SKM-1 (cell line): ENCODE data around the gene THEMIS.
"Not testable (repeated sequence)": the region's sequence is repeated elsewhere in the genome, so short reads cannot be mapped to it uniquely, and the experiment has no call there.

Experiments
- DNase-seq: peaks from one replicate; lab custom pipeline; 2025; ENCODE audit not compliant: unreplicated experiment; lab: John Stamatoyannopoulos, UW

Gene THEMIS, protein sequence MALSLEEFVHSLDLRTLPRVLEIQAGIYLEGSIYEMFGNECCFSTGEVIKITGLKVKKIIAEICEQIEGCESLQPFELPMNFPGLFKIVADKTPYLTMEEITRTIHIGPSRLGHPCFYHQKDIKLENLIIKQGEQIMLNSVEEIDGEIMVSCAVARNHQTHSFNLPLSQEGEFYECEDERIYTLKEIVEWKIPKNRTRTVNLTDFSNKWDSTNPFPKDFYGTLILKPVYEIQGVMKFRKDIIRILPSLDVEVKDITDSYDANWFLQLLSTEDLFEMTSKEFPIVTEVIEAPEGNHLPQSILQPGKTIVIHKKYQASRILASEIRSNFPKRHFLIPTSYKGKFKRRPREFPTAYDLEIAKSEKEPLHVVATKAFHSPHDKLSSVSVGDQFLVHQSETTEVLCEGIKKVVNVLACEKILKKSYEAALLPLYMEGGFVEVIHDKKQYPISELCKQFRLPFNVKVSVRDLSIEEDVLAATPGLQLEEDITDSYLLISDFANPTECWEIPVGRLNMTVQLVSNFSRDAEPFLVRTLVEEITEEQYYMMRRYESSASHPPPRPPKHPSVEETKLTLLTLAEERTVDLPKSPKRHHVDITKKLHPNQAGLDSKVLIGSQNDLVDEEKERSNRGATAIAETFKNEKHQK

DNA sequence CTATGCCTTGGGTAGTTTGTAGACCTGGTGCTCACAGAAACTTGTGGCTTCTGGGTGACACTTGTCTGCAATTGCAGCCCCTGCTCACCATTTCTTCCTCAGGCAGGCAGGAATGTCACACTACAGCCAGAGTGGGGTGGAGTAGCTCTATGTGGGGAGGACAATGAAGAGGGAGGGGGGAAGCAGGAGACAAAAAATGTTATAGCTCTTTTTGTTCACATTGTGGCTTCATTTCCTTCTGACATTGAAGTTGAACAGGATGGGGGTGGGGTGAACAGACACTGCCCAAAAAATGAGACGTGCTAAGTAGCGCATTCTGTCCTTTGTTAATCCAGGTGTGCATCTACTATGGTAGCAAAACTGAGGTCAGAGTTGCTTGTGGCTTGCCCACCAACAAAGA, at the start of gene THEMIS:
THEMIS (minus strand) TSS at position 124 of the 400 bp plus-strand sequence. CDS start 126 bp downstream, outside the sequence.
- no peak for DNase-seq

DNA sequence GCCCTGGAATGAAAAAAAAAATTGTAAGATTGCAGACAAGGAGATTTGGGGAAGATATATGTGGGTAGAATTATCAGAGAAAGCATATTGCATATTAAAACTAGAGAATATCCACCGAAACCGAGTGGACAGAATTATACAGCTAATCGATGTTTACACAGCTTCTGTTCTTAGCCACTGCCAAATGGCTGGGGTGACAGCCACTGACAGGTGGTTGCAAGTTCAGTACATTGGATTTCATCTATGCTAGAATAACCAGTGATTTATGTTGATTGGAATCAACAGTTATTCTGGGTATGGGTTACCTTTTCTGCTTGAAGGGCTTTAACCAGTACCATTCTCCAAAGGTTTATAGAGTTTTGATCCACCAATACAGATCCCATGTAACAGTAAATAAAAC, 48.4 kb upstream of the THEMIS start:
- DNase-seq = no peak

DNA sequence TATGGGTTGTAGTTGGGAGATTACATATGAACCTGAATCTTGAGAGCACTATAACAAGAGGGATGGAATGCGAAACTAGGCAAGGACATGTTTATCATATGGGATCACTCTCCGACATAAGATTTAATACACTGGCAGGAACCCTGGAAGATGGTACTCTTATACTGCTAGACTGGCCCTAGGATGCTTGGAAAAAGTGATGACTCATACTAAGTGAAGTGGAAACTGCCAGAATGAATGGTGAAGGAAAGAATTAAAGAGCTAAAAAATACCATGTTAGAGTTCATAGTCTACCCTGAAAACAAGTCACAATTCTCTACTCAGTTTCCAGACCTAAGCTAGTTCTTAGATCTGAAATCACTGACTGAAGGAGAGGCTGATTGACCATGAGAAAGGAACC, 45.5 kb upstream of the THEMIS start:
- no peak for DNase-seq

- DNase-seq = no peak
These were observed 44.7 kb upstream of the THEMIS start for GRCh38 chr6:127945434-127946097.

- no peak for DNase-seq
These were observed 40.4 kb upstream of the THEMIS start for GRCh38 chr6:127941228-127941627.

DNA sequence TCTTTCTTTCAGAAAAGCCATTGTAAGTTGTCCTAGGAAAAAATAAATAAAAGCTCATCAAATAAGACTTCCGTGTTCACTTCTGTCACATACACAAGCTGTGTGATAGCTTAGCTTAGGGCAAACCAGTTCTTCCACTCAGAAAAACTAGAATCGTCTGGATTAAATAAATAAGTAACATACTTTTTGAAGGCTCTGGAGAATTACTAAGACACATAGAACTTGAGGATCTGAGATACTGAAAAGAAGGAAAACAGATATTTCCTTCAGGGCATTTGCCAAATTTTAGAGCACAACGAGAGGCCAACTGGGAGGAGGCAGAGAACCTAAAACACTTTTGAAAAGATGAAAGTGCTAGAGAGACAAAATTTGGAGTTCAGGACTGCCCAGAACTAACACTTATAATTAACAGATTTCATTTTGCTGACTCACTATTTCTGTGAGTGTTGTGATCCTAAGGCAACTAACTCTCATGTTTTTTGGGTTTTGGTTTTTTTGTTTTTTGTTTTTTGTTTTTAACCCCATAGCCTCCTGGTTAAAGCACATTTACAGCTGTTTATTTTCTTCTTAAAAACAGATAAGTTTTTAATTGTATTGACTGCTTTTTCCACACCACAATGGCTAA, 38.7 kb upstream of the THEMIS start:
- DNase-seq = no peak

GRCh38 chr6:127938701-127939100, 37.8 kb upstream of the THEMIS start:
- no peak for DNase-seq

GRCh38 chr6:127937747-127938146, 36.9 kb upstream of the THEMIS start:
- DNase-seq = no peak

DNA sequence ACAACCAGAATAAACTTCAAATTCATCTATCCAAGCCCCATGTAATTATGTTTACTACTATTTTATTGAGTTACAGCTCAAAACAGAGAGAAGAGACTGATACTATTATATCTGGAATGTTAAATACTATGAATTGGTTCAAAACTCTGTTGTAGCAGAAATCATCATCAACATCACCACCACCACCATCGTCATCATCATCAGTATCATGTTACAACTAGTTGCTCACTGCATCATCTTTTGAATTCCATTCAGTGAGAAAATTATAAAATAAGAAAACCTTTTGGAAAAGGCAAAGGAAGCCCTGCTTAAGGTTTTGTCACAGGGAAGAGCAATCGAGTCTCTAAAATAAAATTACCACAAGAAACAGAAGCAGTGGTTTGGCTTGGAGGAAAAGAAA, 36.2 kb upstream of the THEMIS start:
- DNase-seq = no peak

- no peak for DNase-seq
These were observed 34.1 kb upstream of the THEMIS start for GRCh38 chr6:127934956-127935355.

DNA sequence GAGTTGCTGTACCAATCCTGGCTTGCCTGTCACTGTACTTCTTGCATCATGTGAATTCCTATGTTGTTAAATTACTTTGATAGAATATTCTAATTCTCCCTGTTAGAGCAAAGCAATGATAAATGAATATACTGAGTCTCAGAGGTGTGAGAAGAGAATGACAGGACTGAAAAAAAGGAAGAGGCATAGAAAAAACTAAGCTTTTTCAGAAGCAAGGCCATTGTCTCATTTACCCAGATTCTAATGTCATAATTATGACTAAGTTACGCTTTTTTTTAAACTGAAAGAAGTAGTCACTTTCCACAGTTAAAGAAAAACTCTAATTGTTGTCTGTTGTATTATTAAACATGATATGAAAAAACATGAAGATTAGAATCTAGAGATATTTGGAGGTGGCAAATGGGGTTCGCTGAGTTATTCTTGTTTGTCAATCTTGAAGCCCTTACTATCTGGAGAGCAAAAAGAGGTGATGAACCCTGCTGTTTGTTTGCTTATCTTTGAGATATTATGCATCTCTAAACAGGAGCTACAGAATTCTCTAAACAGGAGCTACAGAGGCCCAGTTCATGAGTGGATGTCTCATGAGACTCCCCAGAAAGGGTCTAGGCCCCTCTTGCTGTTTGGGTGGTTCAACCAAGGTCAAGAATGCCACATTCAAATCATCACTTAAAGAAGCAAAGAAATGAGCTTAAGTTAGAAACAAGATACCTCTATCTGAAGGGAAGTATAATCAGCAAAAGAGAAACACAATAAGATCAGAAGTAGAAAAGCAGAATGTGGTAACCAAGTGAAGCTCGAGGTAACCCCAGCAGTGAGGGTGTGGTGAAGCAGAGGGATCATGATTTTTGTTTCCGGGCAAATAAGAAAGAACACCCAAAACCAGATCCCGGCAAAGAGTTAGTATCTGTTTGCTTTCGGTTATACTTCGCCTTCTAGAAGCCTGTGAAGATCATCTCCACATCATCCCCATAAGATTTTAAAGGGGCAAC, 33.3 kb upstream of the THEMIS start:
- DNase-seq = no peak

DNA sequence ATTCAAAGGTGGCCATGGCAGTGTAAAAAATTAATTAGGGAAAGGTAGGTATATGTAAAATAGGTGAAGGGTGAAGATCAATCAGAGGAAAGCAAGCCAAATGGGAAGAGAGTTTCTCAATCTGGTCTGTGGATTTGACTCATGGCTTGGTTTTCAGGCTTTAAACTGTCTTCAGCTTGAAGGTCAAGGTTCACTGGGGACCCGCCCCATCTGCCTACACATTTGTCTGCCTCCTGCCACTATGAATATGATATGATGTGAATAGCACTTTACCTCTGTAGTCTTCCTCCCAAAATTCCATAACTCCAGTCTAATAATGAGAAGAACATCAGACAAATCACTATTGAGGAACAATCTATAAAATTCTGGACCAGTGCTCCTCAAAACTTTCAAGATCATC, 32.3 kb upstream of the THEMIS start:
- no peak for DNase-seq

- DNase-seq = no peak
These were observed 31.9 kb upstream of the THEMIS start for GRCh38 chr6:127932708-127933107.

- not testable (repeated sequence) for DNase-seq
These were observed 25.6 kb upstream of the THEMIS start for GRCh38 chr6:127926441-127926840.

DNA sequence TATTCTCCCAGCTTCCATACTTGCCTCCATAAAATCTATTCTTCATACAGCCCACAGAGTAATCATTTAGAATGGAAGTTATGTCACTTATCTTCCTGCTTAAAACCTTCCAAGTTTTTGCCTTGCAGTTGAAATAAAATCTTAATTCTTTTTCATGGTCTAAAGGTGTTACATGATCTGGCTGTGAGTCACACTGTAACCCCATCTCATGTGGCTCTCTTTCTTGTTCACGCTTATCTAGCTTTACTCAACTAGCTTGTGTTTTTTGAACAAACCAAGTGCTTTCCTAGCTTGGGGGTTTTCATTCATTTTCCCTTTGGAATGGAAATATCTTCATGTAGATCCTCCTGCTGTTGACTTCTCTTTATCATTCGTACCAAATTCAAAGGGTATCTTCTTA, 23.6 kb upstream of the THEMIS start:
- DNase-seq = no peak

DNA sequence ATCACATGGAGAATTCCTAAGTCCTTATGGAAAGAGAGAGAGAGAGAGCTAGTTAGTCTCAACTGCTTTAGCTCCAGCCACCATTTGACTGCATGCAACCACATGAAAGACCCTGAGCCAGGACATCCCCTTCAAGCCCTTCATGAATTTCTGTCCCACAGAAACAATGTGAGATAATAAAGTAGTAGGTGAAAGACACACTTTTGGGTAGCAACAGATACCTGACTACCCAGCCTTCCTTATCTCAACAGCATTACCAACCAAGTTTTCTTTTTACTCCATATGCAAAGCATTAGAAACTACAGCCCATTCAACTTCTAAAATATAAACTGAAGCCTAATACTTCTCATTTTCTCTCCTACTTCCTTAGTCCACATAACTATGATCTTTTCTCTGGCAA, 23.2 kb upstream of the THEMIS start:
- no peak for DNase-seq

GRCh38 chr6:127923135-127923534, 22.3 kb upstream of the THEMIS start:
- DNase-seq = no peak

DNA sequence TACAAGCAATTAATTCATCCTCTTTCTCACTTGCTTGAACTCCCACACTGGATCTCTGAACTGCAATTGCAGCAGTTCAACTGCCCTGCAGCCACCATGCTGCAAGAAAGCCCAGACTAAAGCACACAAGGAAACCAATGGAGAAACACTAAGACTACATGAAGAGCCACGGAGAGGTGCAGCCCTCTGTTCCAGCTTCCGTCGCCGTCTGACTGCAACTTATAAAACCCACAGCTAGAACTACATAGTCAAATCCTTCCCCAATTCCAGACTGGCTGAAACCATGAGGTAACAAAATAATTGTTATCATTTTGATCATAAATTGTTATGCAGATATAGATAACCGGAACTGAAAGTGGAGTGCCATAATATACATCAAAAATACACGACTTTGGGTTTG, 21.1 kb upstream of the THEMIS start:
- no peak for DNase-seq

- no peak for DNase-seq
These were observed 19.9 kb upstream of the THEMIS start for GRCh38 chr6:127920804-127921203.
